HG03439 (cell line): ENCODE results near the gene GPX4.

Experiments
- ATAC-seq: cut with Tn5 transposase; IDR thresholded peaks from one replicate; pipeline ENCODE4 v1.9.1; 2021; ENCODE audit warnings: mild to moderate bottlenecking, moderate library complexity; ENCODE audit not compliant: unreplicated experiment

Gene GPX4

GRCh38 chr19:1084024-1084868 lies 19.5 kb upstream of the GPX4 start:
- ATAC-seq, result no peak

DNA sequence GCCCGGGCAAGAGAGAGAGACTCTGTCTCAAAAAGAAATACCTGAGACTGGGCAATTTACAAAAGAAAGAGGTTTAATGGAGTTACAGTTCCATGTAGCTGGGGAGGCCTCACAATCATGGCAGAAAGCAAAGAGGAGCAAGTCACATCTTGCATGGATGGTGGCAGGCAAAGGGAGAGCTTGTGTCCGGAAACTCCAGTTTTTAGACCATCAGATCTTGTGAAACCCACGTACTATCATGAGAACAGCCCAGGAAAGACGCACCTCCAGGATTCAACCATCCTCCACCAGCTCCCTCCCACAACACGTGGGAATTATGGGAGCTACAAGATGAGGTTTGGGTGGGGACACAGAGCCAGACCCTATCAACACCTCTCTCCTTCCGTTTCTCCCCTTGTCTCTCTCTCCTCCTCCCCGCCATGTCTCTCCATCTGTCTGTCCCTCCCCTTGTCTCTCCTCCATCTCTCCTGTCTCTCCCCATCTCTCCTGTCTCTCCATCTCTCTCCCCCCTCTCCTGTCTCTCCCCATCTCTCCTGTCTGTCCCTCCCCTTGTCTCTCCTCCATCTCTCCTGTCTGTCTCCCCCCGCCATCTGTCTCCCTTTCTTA lies 18.6 kb upstream of the GPX4 start:
- no peak for ATAC-seq

GRCh38 chr19:1085676-1086442 lies 17.9 kb upstream of the GPX4 start:
- no peak for ATAC-seq

DNA sequence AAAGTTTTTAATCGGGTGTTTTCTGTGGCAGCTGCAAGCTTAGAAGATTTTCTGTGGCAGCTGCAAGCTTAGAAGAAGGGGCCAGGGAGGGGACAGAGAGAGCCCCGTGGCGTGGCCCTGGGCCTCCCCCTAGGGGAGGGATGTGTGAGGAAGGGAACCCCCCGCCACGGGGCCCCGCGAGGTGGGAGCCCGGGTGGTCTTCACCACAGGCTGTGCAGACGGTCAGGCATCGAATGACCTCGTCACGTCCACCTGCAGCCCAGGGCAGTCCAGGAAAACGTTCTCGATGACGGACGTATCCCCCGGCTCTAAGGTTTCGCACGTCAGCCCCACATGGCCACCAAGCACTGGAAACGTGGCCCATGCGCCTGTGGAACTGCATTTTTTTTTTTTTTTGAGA lies 17.2 kb upstream of the GPX4 start:
- no peak for ATAC-seq

GRCh38 chr19:1087813-1088415 lies 15.9 kb upstream of the GPX4 start:
- ATAC-seq, result no peak

DNA sequence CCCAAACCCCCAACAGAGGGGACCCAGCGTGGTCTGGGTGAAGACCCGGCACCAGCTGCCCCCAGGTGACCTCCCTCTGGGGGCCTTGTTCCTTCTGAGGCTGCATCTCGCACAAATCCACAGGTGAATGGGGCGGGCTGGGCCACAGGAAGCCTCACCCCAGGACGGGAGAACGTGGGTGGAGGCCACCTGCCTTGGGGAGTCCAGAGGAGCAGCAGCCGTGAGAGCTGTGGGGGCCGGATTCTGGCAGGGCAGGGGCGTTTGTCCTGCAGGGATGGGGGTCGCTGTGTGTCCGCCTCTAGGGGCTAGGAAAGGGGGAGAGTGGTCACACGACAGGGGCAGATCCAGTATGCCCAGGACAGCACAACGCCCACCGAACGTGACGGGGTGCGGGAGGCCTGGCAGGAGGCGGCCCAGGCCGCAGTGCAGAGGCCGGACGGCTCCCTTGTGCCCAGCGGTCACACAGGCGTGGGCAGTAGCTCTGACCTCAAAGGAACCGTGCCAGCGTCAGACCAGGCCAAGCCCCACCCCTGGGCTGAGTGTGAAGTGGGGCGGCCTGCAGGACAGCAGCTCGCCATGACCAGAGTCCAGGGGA lies 15.3 kb upstream of the GPX4 start:
- no peak for ATAC-seq

DNA sequence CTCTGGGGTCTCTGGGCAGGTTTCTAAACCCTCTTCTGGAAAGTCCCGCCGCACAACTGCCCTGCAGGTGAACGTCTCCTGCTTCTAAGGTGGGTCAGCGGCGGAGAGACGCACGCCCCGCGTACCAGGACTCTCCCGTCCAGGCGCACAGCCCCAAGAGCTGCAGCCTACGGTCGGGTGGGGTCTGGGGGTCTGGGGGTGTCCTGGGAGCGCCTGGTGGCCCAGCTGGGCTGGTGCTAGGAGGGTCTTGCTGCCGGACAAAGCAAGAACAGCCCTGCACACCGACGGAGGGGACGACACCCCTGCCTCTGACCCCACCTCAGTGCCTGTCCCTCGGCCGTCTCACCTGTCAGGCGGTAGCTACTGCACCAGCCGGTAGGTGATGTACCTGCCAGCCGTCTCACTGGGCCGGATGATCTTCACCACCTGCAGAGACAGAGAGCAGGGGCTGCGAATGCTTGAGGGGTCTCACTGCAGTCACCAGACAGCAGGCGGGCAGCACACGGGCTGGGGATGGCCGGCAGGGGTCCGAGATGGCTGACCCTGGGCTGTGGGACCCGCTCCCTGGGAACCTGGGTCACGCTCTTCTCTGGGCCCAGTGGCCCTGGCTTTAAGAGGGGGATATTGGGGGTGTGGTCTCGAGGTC lies 14.5 kb upstream of the GPX4 start:
- ATAC-seq, result no peak

- no peak for ATAC-seq
These were observed 13.9 kb upstream of the GPX4 start for GRCh38 chr19:1089891-1090290.

DNA sequence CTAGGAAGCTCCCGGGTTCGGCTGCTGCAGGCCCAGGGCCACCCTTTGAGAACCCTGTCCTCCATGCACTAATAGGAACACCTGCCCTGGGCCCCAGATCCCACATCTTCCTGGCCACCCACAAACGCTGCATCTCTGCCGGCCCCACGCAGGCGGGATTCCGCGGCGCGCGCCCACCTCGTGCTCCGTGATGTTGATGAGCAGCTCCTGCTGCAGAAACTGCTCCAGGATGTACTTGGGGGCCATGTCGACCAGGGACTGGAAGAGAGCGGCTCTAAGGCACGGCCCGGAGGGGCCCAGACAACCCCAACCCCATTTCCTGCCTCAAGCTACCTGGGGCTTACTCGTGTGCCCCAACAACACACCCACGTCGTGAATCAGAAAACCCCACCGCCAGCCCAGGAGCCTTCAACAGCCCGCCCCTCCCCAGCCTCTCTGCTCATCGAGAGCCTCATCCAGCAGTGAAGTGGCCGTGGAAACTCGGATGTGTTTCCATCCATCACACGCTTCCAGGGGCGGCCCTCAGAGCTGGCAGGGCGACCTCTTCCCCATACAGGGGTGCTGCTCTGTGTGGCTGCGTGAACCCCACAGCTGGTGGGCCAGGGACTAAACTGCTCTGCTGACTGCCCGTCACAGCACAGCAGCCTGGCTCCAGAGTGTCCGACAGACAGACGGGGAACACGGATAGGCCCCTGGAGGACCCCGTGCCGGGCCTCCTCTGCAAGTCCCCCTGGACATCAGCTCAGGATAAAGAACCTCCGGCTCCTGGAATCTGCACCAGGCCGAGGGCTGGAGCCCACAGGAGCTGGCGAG lies 12.9 kb upstream of the GPX4 start:
- no peak for ATAC-seq

GRCh38 chr19:1091544-1092175 lies 12.1 kb upstream of the GPX4 start:
- ATAC-seq, result no peak

DNA sequence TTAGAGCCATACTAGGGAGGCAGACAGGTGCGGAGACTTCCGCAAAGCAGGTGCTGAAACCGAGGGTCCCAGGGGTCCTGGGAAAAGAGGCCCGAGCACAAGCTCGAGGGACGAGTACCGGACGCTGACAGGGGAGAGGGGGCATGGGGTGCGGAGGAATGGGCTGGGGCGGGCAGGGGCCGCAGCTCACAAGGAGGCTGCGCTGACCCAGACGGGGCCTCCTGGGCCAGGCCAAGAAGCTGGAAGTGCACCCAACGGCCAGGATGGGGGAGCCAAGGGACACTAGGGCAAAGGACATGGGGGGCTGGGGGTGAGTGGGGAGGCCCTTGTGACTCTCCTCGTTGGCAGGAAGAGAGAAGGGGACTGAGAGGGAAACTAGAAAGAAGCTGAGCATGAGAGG lies 10.5 kb upstream of the GPX4 start:
- no peak for ATAC-seq

DNA sequence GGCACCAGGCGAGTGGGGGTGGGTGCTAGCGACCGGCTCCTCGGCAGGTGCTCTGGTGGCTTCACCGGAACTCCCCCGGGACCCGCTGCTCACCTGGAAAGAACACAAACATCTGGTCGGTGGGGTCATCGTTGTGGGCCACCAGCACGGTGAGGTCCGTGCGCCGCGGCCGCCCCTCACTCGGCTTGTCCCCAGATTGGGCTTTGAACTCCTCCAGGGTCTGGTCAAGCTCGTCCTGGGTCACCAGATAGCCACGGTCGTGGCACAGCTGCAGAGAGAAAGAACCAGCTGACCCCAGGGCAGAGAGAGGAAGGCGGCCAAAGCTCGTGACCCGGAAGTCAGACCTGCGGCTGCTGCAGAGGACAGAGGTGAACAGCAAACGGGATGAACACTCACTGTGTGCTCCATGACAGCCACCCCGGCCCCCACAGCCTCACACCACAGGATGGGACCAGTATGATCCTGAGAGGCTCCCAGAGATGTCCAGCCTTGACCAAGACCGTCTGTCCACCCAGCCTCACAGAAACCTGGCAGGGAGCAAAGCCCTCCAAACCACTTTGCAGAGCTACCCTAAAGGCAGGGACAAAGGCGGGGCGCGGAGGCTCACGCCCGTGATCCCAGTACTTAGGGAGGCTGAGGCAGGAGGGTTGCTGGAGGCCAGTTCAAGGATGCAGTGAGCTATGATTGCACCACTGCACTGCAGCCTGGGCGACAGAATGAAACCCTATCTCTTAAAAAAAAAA lies 9.8 kb upstream of the GPX4 start:
- ATAC-seq, result no peak

DNA sequence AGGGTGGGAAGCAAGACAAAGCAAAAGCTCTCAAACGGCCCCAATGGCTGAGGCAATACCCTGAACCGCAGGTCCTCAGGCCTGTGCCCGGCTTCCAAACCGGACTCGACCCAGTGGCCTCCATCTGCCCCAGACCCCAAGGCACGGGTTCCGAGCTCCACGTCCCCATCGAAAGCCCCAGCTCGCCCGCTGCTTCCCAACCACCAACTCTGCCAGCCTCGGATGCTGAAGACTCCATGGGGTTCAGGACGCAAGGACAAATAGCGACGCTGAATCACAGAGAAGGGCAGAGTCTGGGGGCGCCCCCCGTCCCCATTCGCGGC lies 9.2 kb upstream of the GPX4 start:
- ATAC-seq, result no peak

GRCh38 chr19:1094978-1095701 lies 8.7 kb upstream of the GPX4 start, which contains the start of gene POLR2E:
TSS of gene POLR2E (minus strand) at chr19:1095375. CDS start at chr19:1095315, 60 bp downstream.
- ATAC-seq, result peak; percentile 84

DNA sequence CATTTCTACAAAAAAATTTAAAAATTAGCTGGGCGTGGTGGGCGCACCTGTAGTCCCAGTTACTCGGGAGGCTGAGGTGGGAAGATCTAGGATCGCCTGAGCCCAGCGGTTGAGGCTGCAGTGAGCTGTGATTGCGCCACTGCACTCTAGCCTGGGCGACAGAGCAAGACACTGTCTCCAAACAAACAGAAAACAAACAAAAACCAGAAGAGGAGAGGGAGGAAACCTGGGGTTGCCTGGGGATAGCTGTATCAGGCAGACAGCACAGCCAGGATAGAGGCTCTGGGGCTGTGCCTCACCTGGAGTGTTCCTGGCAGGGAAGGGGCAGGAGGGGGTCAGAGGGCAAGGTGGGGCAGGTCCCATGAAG lies 6.0 kb upstream of the GPX4 start:
- ATAC-seq, result no peak

GRCh38 chr19:1098177-1099051 lies 5.4 kb upstream of the GPX4 start:
- no peak for ATAC-seq

GRCh38 chr19:1101337-1101698 lies 2.5 kb upstream of the GPX4 start:
- no peak for ATAC-seq
